AG10803 (cell line): ENCODE results near the gene DLGAP5.

Source experiments
- DNase-seq: peaks from one replicate; pipeline ENCODE4 v3.0.0; 2010; ENCODE audit warnings: low read depth
- H3K4me3 ChIP-seq: 2 replicates; pipeline ENCODE4 v1.5.1; 2011; ENCODE audit warnings: mild to moderate bottlenecking, low read length, control low read depth
- TF ChIP-seq, protein P1 (sequence below): conservative IDR thresholded peaks from 2 replicates; pipeline ENCODE4 v1.5.1; 2011; ENCODE audit warnings: mild to moderate bottlenecking, low read length, control low read depth, inconsistent platforms

DLGAP5 gene

DNA sequence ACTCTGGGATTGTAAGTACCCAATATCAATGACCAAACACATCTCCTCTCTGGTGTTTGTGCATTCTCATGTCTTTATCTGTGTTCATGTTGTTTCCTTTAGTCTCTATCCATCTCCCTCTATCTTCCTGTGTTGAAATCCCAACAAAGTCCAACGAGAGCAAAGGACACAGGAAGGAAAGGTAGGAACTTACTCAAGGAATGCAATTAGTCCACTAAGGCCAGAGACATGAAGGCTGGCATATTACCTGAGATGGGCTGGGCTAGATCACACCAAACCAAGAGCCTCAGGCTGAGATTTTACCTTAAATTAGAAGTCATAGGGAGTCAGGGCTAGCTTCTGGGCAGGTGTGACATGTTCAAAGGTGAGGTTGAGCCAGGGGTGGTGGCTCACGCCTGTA is 76.7 kb downstream of the DLGAP5 start:
- DNase-seq = no peak
- TF ChIP-seq, protein P1, sequence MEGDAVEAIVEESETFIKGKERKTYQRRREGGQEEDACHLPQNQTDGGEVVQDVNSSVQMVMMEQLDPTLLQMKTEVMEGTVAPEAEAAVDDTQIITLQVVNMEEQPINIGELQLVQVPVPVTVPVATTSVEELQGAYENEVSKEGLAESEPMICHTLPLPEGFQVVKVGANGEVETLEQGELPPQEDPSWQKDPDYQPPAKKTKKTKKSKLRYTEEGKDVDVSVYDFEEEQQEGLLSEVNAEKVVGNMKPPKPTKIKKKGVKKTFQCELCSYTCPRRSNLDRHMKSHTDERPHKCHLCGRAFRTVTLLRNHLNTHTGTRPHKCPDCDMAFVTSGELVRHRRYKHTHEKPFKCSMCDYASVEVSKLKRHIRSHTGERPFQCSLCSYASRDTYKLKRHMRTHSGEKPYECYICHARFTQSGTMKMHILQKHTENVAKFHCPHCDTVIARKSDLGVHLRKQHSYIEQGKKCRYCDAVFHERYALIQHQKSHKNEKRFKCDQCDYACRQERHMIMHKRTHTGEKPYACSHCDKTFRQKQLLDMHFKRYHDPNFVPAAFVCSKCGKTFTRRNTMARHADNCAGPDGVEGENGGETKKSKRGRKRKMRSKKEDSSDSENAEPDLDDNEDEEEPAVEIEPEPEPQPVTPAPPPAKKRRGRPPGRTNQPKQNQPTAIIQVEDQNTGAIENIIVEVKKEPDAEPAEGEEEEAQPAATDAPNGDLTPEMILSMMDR = no peak
- no peak overlapping the region for H3K4me3 ChIP-seq

DNA sequence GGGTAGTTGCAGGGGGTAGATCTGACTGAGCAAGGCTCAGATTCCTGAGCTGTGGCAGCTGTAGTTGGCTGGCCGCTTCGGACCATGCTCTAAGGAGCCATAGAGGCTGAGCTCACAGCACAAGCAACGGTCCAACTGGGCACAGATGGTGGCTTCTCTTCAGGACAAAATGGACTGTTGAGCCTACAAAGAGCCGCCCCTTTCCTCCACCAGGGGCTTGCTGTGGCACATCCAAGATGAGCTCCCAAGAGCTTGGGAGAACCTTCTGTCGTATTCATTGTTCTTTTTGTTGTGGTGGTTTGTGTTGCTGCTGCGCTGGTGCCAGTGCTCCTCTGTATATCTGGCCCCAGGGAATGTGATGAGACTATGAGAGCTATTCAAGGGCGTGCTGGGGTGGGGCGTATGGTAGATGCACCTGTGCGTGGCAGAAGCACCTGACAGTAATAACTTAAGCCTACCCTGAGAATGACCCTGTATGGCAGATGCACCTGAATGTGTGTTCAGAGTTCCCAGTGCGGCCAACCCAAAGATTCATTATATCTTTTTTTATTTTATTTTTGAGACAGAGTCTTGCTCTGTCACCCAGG is 80.2 kb downstream of the DLGAP5 start:
- TF ChIP-seq, protein P1 = no peak
- no peak for DNase-seq
- no peak overlapping the region for H3K4me3 ChIP-seq

DNA sequence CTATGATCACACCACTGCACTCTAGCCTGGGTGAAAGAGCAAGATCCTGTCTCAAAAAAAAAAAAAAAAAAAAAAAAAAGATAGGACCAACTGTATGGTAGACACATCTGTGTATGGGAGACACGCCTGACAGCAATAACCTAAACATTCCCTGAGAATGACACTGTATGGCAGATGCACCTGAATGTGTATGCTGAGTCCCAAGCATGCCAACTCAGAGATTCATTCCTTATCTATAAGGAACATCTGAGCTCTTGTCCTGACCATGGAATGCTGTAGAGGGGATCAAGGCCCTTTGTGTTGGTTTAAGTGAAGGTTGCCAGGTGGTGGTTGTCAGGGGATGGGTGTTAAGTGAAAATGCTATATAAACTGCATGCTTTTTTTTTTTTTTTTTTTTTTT is 81.5 kb downstream of the DLGAP5 start:
- DNase-seq = no peak
- TF ChIP-seq, protein P1 = no peak
- no peak overlapping the region for H3K4me3 ChIP-seq

DNA sequence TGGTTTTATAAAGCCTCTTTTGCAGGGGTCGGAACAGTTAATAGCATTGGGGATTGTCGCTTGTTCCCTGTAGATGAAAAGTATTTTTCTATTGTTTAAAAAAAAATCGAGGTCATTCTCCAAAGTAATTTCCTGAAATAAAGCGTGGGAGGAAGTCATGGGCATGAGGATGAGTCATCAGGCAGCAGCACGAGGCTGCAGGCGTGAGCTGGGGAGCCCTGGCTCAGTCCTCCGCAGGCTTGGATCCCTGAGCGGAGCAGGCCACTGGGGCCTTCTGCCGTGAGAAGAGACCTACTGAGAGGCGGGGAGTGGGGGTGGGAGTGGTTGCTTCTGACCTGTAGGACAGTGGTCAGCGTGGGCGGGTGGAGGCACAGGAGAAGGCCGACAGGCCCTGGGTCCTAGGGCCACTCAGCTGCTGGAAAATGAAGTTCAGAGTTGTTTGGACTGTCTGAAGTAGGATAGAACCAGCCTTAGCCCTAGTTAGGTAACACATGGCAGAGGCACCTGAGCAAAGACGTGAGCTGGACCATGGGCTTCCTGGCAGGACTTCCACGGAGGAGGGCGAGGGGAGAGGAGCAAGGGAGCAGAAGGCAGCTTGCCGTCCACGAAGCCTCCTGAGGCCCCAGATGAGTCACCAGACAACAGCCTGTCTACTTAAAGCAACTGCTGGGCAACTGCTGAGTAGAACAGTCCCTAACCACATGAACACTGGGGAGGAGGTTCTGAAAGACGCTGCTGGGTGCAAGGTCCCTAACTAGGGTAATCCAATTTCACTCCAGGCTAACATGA is 83.4 kb downstream of the DLGAP5 start:
- peak overlapping the region; percentile 28 for H3K4me3 ChIP-seq
- TF ChIP-seq, protein P1 = no peak

DNA sequence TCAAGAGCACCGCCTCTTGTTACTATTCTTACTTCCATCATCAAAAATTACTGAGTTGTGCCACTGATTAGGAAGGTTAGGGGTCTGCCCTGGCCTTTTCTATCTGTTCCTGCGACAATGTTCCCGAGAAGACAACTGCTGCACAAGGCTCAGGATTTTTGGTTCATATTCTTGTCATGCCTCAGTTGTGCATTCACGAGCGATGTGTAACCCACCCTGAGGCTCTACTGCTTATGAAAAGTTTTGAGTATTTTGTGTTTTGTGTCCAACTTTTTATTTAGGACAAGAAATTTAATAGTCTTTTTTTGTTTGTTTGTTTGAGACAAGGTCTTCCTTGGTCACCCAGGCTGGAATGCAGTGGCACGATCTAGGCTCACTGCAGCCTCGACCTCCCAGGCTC is 85.4 kb downstream of the DLGAP5 start:
- no peak overlapping the region for H3K4me3 ChIP-seq
- TF ChIP-seq, protein P1 = no peak
- no peak for DNase-seq

More for the DNA sequence above, 83.4 kb downstream of the DLGAP5 start:
- DNase-seq = peak; percentile 98

DNA sequence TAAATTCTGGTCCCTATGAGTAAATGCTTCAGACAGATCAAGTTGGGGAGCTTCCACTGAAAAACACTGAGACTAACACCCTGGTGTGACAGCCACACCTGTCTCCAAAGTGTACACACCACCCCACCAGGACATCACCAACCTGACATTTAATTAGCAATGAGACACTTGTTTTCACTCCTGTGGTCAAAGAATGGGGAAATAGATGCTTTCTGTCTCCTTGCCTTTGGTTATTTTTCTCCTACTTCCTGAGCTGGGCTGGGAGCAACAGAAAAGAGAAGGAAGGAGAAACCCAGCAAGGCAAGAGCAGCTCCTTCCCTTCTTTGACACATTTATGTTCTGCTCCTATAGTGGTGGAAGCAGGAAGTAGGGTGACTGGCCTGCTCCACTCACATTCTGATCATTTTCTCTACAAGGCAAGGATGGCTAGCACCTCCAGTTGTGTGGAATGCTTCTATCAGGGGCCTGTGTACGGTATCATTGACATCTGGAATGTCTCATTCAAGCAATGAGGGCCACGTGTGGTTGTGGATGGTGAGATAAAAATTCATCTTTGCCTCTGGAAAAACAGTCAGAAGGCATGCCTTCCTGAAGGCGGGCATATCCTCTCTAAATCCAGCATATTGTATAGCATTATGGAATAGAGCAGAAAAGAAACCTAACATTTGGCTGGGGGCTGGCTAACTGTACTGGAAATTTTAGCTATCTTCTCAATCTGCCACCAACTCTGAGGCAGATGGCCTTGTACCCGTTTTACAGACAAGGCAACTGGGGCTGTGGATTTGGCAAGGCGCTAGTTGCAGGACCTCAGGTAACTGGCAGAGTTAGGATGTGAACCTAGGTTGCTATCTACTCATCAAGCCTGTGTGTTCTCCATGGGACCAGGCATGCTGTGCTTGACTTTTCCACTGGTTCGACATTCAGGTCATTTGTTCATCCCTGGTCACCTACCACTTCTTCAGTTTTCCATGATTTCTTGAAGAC is 87.1 kb downstream of the DLGAP5 start:
- DNase-seq = no peak
- H3K4me3 ChIP-seq = no peak overlapping the region
- TF ChIP-seq, protein P1 = no peak
